GM23248 (cell line): Measurements from ENCODE around the gene KEAP1. TPM values are rescaled to one million over a fixed set of nuclear protein-coding genes. Genes with fewer than 3 reads are reported as not detected.
A peak's percentile ranks its signal among the peaks of the same experiment; 100 is the strongest.

ENCODE experiments used
- DNase-seq: peaks from one replicate; pipeline ENCODE4 v3.0.0-alpha.2; 2015
- H2AFZ ChIP-seq: fragments of 200-600 bp; sonication (generic); 2 replicates; pipeline ENCODE4 v1.6.1; 2016; ENCODE audit warnings: antibody characterized with exemption
- H3F3A ChIP-seq: fragments of 200-600 bp; sonication (generic); 2 replicates; pipeline ENCODE4 v1.6.1; 2016; ENCODE audit warnings: mild to moderate bottlenecking, antibody characterized with exemption, mixed run types; ENCODE audit not compliant: insufficient read depth
- H3K27ac ChIP-seq: fragments of 200-600 bp; sonication (generic); 2 replicates; pipeline ENCODE4 v1.5.1; 2016; ENCODE audit warnings: mild to moderate bottlenecking
- H3K27me3 ChIP-seq: fragments of 200-600 bp; sonication (generic); replicated peaks from 2 replicates; pipeline ENCODE4 v1.6.1; 2016; ENCODE audit warnings: mild to moderate bottlenecking; ENCODE audit not compliant: insufficient read depth
- H3K36me3 ChIP-seq: fragments of 200-600 bp; sonication (generic); 2 replicates; pipeline ENCODE4 v1.6.1; 2016; ENCODE audit warnings: low read depth, mild to moderate bottlenecking
- H3K4me1 ChIP-seq: fragments of 200-600 bp; sonication (generic); 2 replicates; pipeline ENCODE4 v1.6.1; 2016; ENCODE audit warnings: mild to moderate bottlenecking; ENCODE audit not compliant: insufficient read depth
- H3K4me2 ChIP-seq: fragments of 200-600 bp; sonication (generic); one replicate; pipeline ENCODE4 v1.6.1; 2016; ENCODE audit warnings: mild to moderate bottlenecking; ENCODE audit not compliant: unreplicated experiment
- H3K4me3 ChIP-seq: fragments of 200-600 bp; sonication (generic); 2 replicates; pipeline ENCODE4 v1.5.1; 2016; ENCODE audit warnings: mild to moderate bottlenecking
- H3K79me2 ChIP-seq: fragments of 200-600 bp; sonication (generic); 2 replicates; pipeline ENCODE4 v1.6.1; 2016; ENCODE audit warnings: mild to moderate bottlenecking; ENCODE audit not compliant: insufficient read depth
- H3K9ac ChIP-seq: fragments of 200-600 bp; sonication (generic); 2 replicates; pipeline ENCODE4 v1.6.1; 2016; ENCODE audit warnings: mild to moderate bottlenecking
- H3K9me2 ChIP-seq: fragments of 200-600 bp; sonication (generic); 2 replicates; pipeline ENCODE4 v1.6.1; 2016; ENCODE audit warnings: mixed run types, mild to moderate bottlenecking, moderate library complexity; ENCODE audit not compliant: insufficient read depth
- H3K9me3 ChIP-seq: fragments of 200-600 bp; sonication (generic); one replicate; pipeline ENCODE4 v1.6.1; 2017; ENCODE audit warnings: low read depth
- H4K20me1 ChIP-seq: fragments of 200-600 bp; sonication (generic); 2 replicates; pipeline ENCODE4 v1.6.0; 2016; ENCODE audit not compliant: insufficient read depth
- EZH2 ChIP-seq: fragments of 200-600 bp; sonication (generic); IDR thresholded peaks from 2 replicates; pipeline ENCODE4 v1.6.1; 2018; ENCODE audit warnings: antibody characterized with exemption, mild to moderate bottlenecking; ENCODE audit not compliant: insufficient read depth, poor library complexity, severe bottlenecking
- EZH2phosphoT487 ChIP-seq: fragments of 200-600 bp; sonication (generic); IDR thresholded peaks from 2 replicates; pipeline ENCODE4 v1.6.1; 2018; ENCODE audit warnings: antibody characterized with exemption, moderate library complexity, mild to moderate bottlenecking, low read depth; ENCODE audit not compliant: insufficient read depth
- WGBS, 2 experiments: methylation state at CpG; one replicate each; pipeline ENCODE4 v1.1.6; 2015 to 2017; ENCODE audit warnings: low lambda C conversion rate in 2 of 2, low coverage in 1 of 2; ENCODE audit errors: missing lambda C conversion rate in 2 of 2; 5-methylcytosine and 5-hydroxymethylcytosine counted together
- in situ Hi-C: fragments of 300-500 bp; cut with MboI; formaldehyde crosslinking; loops from 2 replicates; pipeline ENCODE4 v1.15.0; 2020
- polyA plus RNA-seq: library from polyadenylated mRNA; unstranded; fragments of >200 nt; fragmentation: Nextera tagmentation; extraction: Ambion mirVana; gene quantifications from 2 replicates; pipeline ENCODE4 v1.2.1, GENCODE V29; 2016
- total RNA-seq: library from RNA; depleted of rRNA; stranded (reverse); fragments of >200 nt; shearing (Covaris generic); gene quantifications from 2 replicates; pipeline ENCODE4 v1.2.3, GENCODE V29; 2014

The KEAP1 gene
- total and polyA plus RNA-seq, 2 experiments from 2014 or later = 81.5 to 99.5 TPM

- no peak for TF ChIP-seq EZH2
- TF ChIP-seq EZH2phosphoT487 = no peak
- Histone ChIP-seq H3K4me1 (no peaks in the 10 kb centered on the region), H3K4me2 (no peak overlapping the region), H3K36me3 (no peaks in the 10 kb centered on the region), H3K27me3 (no peaks in the 10 kb centered on the region), H3K9me2 (no peaks in the 10 kb centered on the region), H3K79me2 (peaks cover 16% of the 10 kb centered on the region), H3K9ac (no peak overlapping the region), H3K27ac (no peak overlapping the region), H3K9me3 (no peaks in the 10 kb centered on the region), H4K20me1 (no peaks in the 10 kb centered on the region), H3K4me3 (no peak overlapping the region), H2AFZ (no peak overlapping the region), H3F3A (no peaks in the 10 kb centered on the region)
- peak; percentile 82 for DNase-seq
- 30 to 31% methylated on average over 17 of the region's 17 CpGs for WGBS, 2 experiments
- in situ Hi-C loops = no loop called here
Measured at GRCh38 chr19:10505583-10506229, 2.5 kb upstream of the KEAP1 start.

GRCh38 chr19:10502524-10503001 lies 593 bp downstream of the KEAP1 start:
- H3K9ac ChIP-seq = peak overlapping the region; percentile 92

GRCh38 chr19:10501971-10502523 lies 1.1 kb downstream of the KEAP1 start:
- H3K4me3 ChIP-seq = peak overlapping the region; percentile 76
- in situ Hi-C loops = no loop called here
- WGBS, 2 experiments = 1% methylated on average over 18 to 35 of the region's 35 CpGs
- H3K4me2 ChIP-seq = peak overlapping the region; percentile 96
- peak; percentile 75 for DNase-seq
- H3K27ac ChIP-seq = peak overlapping the region; percentile 68
- TF ChIP-seq EZH2phosphoT487 = no peak
- no peak for TF ChIP-seq EZH2
- H3K9me2 ChIP-seq = no peaks in the 10 kb centered on the region
- no peaks in the 10 kb centered on the region for H4K20me1 ChIP-seq
- H3K36me3 ChIP-seq = 0 out of 2 replicates have a peak, but pooled peaks cover 5% of the 10 kb centered on the region
- H3F3A ChIP-seq = no peaks in the 10 kb centered on the region
- no peaks in the 10 kb centered on the region for H3K4me1 ChIP-seq
- peak overlapping the region; percentile 66 for H2AFZ ChIP-seq
- no peaks in the 10 kb centered on the region for H3K27me3 ChIP-seq
- peak overlapping the region; percentile 92 for H3K9ac ChIP-seq
- no peaks in the 10 kb centered on the region for H3K9me3 ChIP-seq
- peaks cover 53% of the 10 kb centered on the region for H3K79me2 ChIP-seq

More at GRCh38 chr19:10502524-10503001, 593 bp downstream of the KEAP1 start:
- in situ Hi-C loops = no loop called here
- Histone ChIP-seq H3K9me3 (no peaks in the 10 kb centered on the region), H3F3A (no peaks in the 10 kb centered on the region), H3K27me3 (no peaks in the 10 kb centered on the region), H3K79me2 (peaks cover 48% of the 10 kb centered on the region), H3K4me3 (peak overlapping the region; percentile 76), H2AFZ (peak overlapping the region; percentile 86), H3K9me2 (no peaks in the 10 kb centered on the region), H3K4me2 (peak overlapping the region; percentile 96), H3K4me1 (no peaks in the 10 kb centered on the region), H3K36me3 (0 out of 2 replicates have a peak, but pooled peaks cover 5% of the 10 kb centered on the region), H3K27ac (peak overlapping the region; percentile 68), H4K20me1 (no peaks in the 10 kb centered on the region)
- peak; percentile 95 for DNase-seq
- no peak for TF ChIP-seq EZH2
- no peak for TF ChIP-seq EZH2phosphoT487
- 0 to 1% methylated on average over 36 to 49 of the region's 65 CpGs for WGBS, 2 experiments

- Histone ChIP-seq H3F3A (no peaks in the 10 kb centered on the region), H3K79me2 (peaks cover 71% of the 10 kb centered on the region), H3K27me3 (no peaks in the 10 kb centered on the region), H3K4me2 (no peak overlapping the region), H3K9me2 (no peaks in the 10 kb centered on the region), H3K36me3 (peaks cover 6% of the 10 kb centered on the region; the same call in 1 of the 2 replicates), H3K9me3 (no peaks in the 10 kb centered on the region), H2AFZ (no peak overlapping the region), H3K9ac (no peak overlapping the region), H3K27ac (no peak overlapping the region), H4K20me1 (no peaks in the 10 kb centered on the region), H3K4me1 (no peaks in the 10 kb centered on the region), H3K4me3 (no peak overlapping the region)
- in situ Hi-C loops = no loop called here
- TF ChIP-seq EZH2phosphoT487 (no peak), EZH2 (no peak)
- WGBS, 2 experiments = 100% methylated on average over 2 of the region's 2 CpGs
- DNase-seq = no peak
Measured at GRCh38 chr19:10500247-10500592, 2.9 kb downstream of the KEAP1 start.
